A549 (cell line): ENCODE data around the gene NOTCH3.

Experiments used
- ESRRA ChIP-seq: fragments of 150-350 bp; IDR thresholded peaks from 2 replicates; pipeline ENCODE4 v1.6.1; 2014; ENCODE audit warnings: mild to moderate bottlenecking, low read length, borderline replicate concordance
- JUN ChIP-seq, 2 experiments: fragments of >200 bp; sonication (Bioruptor Twin); formaldehyde crosslinking; IDR thresholded peaks; 2 replicates in 1 of 2; 3 replicates in 1 of 2; pipeline ENCODE4 v1.6.1; 2016 to 2017
- MYC ChIP-seq: IDR thresholded peaks from 2 replicates; pipeline ENCODE4 v1.6.1; 2012; ENCODE audit warnings: mild to moderate bottlenecking, inconsistent platforms, low read length, improper control_type of control experiment, borderline replicate concordance
- POLR2A ChIP-seq: IDR thresholded peaks from 2 replicates; pipeline ENCODE4 v1.6.1; 2012; ENCODE audit warnings: mild to moderate bottlenecking, low read length
- RAD21 ChIP-seq, 2 experiments: fragments of >200 bp in 1 of 2; sonication (Bioruptor Twin) in 1 of 2; formaldehyde crosslinking in 1 of 2; IDR thresholded peaks in 1 of 2; conservative IDR thresholded peaks in 1 of 2; 2 replicates in 1 of 2; 3 replicates in 1 of 2; pipeline ENCODE4 v1.6.1; 2012 to 2018; ENCODE audit warnings: inconsistent platforms in 1 of 2
- ZNF302 ChIP-seq: fragments of 250-450 bp; sonication (Bioruptor Pico); IDR thresholded peaks from 2 replicates; pipeline ENCODE4 v1.9.0; 2021; ENCODE audit warnings: inconsistent platforms, mild to moderate bottlenecking, moderate library complexity
- ZSCAN20 ChIP-seq: fragments of 250-450 bp; sonication (Bioruptor Pico); IDR thresholded peaks from 2 replicates; pipeline ENCODE4 v1.8.0; 2022; ENCODE audit warnings: mild to moderate bottlenecking, moderate library complexity
- TF ChIP-seq, protein P1 (sequence below): fragments of >200 bp; sonication (Bioruptor Twin); formaldehyde crosslinking; IDR thresholded peaks from 3 replicates; pipeline ENCODE4 v1.5.1; 2016

DNA sequence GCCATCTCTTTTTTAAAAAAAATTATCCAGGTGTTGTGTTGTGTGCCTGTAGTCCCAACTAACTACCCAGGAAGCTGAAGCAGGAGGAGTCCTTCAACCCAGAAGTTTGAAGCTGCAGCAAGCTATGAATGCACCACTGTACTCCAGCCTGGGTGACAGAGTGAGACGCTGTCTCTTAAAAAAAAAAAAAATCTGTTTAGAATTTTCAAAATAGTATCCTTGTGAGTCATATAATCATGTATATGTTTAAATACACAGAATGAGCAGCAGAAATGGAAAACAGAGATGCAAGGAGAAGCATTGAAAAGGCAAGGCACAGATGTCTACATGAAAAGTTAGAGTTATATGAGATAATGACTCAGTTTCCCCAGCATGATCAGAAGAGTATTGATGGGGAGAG is 62.4 kb downstream of the NOTCH3 start:
- TF ChIP-seq, protein P1, sequence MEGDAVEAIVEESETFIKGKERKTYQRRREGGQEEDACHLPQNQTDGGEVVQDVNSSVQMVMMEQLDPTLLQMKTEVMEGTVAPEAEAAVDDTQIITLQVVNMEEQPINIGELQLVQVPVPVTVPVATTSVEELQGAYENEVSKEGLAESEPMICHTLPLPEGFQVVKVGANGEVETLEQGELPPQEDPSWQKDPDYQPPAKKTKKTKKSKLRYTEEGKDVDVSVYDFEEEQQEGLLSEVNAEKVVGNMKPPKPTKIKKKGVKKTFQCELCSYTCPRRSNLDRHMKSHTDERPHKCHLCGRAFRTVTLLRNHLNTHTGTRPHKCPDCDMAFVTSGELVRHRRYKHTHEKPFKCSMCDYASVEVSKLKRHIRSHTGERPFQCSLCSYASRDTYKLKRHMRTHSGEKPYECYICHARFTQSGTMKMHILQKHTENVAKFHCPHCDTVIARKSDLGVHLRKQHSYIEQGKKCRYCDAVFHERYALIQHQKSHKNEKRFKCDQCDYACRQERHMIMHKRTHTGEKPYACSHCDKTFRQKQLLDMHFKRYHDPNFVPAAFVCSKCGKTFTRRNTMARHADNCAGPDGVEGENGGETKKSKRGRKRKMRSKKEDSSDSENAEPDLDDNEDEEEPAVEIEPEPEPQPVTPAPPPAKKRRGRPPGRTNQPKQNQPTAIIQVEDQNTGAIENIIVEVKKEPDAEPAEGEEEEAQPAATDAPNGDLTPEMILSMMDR, result no peak
- TF ChIP-seq ESRRA (no peak), ZSCAN20 (CRISPR knock-in tag) (no peak), RAD21 (conservative IDR thresholded peaks at IDR 0.05 in 1 of 2, IDR thresholded peaks at IDR 0.05 in 1 of 2) (no peak), POLR2A (no peak), ZNF302 (no peak), MYC (no peak), JUN (IDR thresholded peaks at IDR 0.05) (no peak)
